GM23248 (cell line): ENCODE results near the gene SAMD7. TPM values are rescaled to one million over a fixed set of nuclear protein-coding genes. Genes with fewer than 3 reads are reported as not detected.

ENCODE experiments used
- DNase-seq: peaks from one replicate; pipeline ENCODE4 v3.0.0-alpha.2; 2015
- H2AFZ ChIP-seq: fragments of 200-600 bp; sonication (generic); 2 replicates; pipeline ENCODE4 v1.6.1; 2016; ENCODE audit warnings: antibody characterized with exemption
- H3F3A ChIP-seq: fragments of 200-600 bp; sonication (generic); 2 replicates; pipeline ENCODE4 v1.6.1; 2016; ENCODE audit warnings: mild to moderate bottlenecking, antibody characterized with exemption, mixed run types; ENCODE audit not compliant: insufficient read depth
- H3K27ac ChIP-seq: fragments of 200-600 bp; sonication (generic); 2 replicates; pipeline ENCODE4 v1.5.1; 2016; ENCODE audit warnings: mild to moderate bottlenecking
- H3K27me3 ChIP-seq: fragments of 200-600 bp; sonication (generic); replicated peaks from 2 replicates; pipeline ENCODE4 v1.6.1; 2016; ENCODE audit warnings: mild to moderate bottlenecking; ENCODE audit not compliant: insufficient read depth
- H3K36me3 ChIP-seq: fragments of 200-600 bp; sonication (generic); 2 replicates; pipeline ENCODE4 v1.6.1; 2016; ENCODE audit warnings: low read depth, mild to moderate bottlenecking
- H3K4me1 ChIP-seq: fragments of 200-600 bp; sonication (generic); 2 replicates; pipeline ENCODE4 v1.6.1; 2016; ENCODE audit warnings: mild to moderate bottlenecking; ENCODE audit not compliant: insufficient read depth
- H3K4me2 ChIP-seq: fragments of 200-600 bp; sonication (generic); one replicate; pipeline ENCODE4 v1.6.1; 2016; ENCODE audit warnings: mild to moderate bottlenecking; ENCODE audit not compliant: unreplicated experiment
- H3K4me3 ChIP-seq: fragments of 200-600 bp; sonication (generic); 2 replicates; pipeline ENCODE4 v1.5.1; 2016; ENCODE audit warnings: mild to moderate bottlenecking
- H3K79me2 ChIP-seq: fragments of 200-600 bp; sonication (generic); 2 replicates; pipeline ENCODE4 v1.6.1; 2016; ENCODE audit warnings: mild to moderate bottlenecking; ENCODE audit not compliant: insufficient read depth
- H3K9ac ChIP-seq: fragments of 200-600 bp; sonication (generic); 2 replicates; pipeline ENCODE4 v1.6.1; 2016; ENCODE audit warnings: mild to moderate bottlenecking
- H3K9me2 ChIP-seq: fragments of 200-600 bp; sonication (generic); 2 replicates; pipeline ENCODE4 v1.6.1; 2016; ENCODE audit warnings: mixed run types, mild to moderate bottlenecking, moderate library complexity; ENCODE audit not compliant: insufficient read depth
- H3K9me3 ChIP-seq: fragments of 200-600 bp; sonication (generic); one replicate; pipeline ENCODE4 v1.6.1; 2017; ENCODE audit warnings: low read depth
- H4K20me1 ChIP-seq: fragments of 200-600 bp; sonication (generic); 2 replicates; pipeline ENCODE4 v1.6.0; 2016; ENCODE audit not compliant: insufficient read depth
- EZH2 ChIP-seq: fragments of 200-600 bp; sonication (generic); IDR thresholded peaks from 2 replicates; pipeline ENCODE4 v1.6.1; 2018; ENCODE audit warnings: antibody characterized with exemption, mild to moderate bottlenecking; ENCODE audit not compliant: insufficient read depth, poor library complexity, severe bottlenecking
- EZH2phosphoT487 ChIP-seq: fragments of 200-600 bp; sonication (generic); IDR thresholded peaks from 2 replicates; pipeline ENCODE4 v1.6.1; 2018; ENCODE audit warnings: antibody characterized with exemption, moderate library complexity, mild to moderate bottlenecking, low read depth; ENCODE audit not compliant: insufficient read depth
- WGBS, 2 experiments: methylation state at CpG; one replicate each; pipeline ENCODE4 v1.1.6; 2015 to 2017; ENCODE audit warnings: low lambda C conversion rate in 2 of 2, low coverage in 1 of 2; ENCODE audit errors: missing lambda C conversion rate in 2 of 2; 5-methylcytosine and 5-hydroxymethylcytosine counted together
- in situ Hi-C: fragments of 300-500 bp; cut with MboI; formaldehyde crosslinking; loops from 2 replicates; pipeline ENCODE4 v1.15.0; 2020
- polyA plus RNA-seq: library from polyadenylated mRNA; unstranded; fragments of >200 nt; fragmentation: Nextera tagmentation; extraction: Ambion mirVana; gene quantifications from 2 replicates; pipeline ENCODE4 v1.2.1, GENCODE V29; 2016
- total RNA-seq: library from RNA; depleted of rRNA; stranded (reverse); fragments of >200 nt; shearing (Covaris generic); gene quantifications from 2 replicates; pipeline ENCODE4 v1.2.3, GENCODE V29; 2014; rRNA removed

The SAMD7 gene
- total and polyA plus RNA-seq, 2 experiments from 2014 or later = not detected

- Histone ChIP-seq H3K36me3 (peaks cover 81% of the 10 kb centered on the region), H3K79me2 (peaks cover 80% of the 10 kb centered on the region), H3K9me2 (no peaks in the 10 kb centered on the region), H3F3A (peaks cover 15% of the 10 kb centered on the region), H3K4me1 (peaks cover 15% of the 10 kb centered on the region), H3K9me3 (no peaks in the 10 kb centered on the region), H3K27ac (peak overlapping the region; percentile 54), H3K4me3 (no peak overlapping the region), H3K4me2 (peak overlapping the region; percentile 22), H3K9ac (peak overlapping the region; percentile 24; the same call in 1 of the 2 replicates), H2AFZ (no peak overlapping the region), H3K27me3 (no peaks in the 10 kb centered on the region), H4K20me1 (no peaks in the 10 kb centered on the region)
- in situ Hi-C loops = no loop called here
- peak; percentile 77 for DNase-seq
- WGBS, 2 experiments = 11 to 18% methylated on average over 2 of the region's 2 CpGs
- no peak for TF ChIP-seq EZH2
- TF ChIP-seq EZH2phosphoT487 = no peak
Observed at GRCh38 chr3:169980055-169980454, 68.7 kb downstream of the SAMD7 start.

- H2AFZ ChIP-seq = no peak overlapping the region
Observed at GRCh38 chr3:169984292-169984691, 72.9 kb downstream of the SAMD7 start.

More at GRCh38 chr3:169984292-169984691, 72.9 kb downstream of the SAMD7 start:
- TF ChIP-seq EZH2phosphoT487 (no peak), EZH2 (no peak)
- Histone ChIP-seq H3K27me3 (no peaks in the 10 kb centered on the region), H3K9me3 (no peaks in the 10 kb centered on the region), H3K27ac (no peak overlapping the region), H3K9ac (no peak overlapping the region), H3K4me1 (peaks cover 14% of the 10 kb centered on the region), H3K4me2 (no peak overlapping the region), H3F3A (peaks cover 10% of the 10 kb centered on the region; the same call in 1 of the 2 replicates), H3K9me2 (no peaks in the 10 kb centered on the region), H3K4me3 (no peak overlapping the region), H4K20me1 (no peaks in the 10 kb centered on the region), H3K79me2 (peaks cover 40% of the 10 kb centered on the region), H3K36me3 (peaks cover 86% of the 10 kb centered on the region)
- in situ Hi-C loops = no loop called here
- DNase-seq = no peak
- WGBS, 2 experiments = 94 to 96% methylated on average over 3 of the region's 3 CpGs

Other genes starting within 250 kb of the SAMD7 start
- gene MECOM, start 247.9 kb upstream of the SAMD7 start, total RNA-seq = 1.8 and 3.5 TPM in 2 replicates
- 1.3 and 2.3 TPM in 2 replicates for gene MECOM, start 247.9 kb upstream of the SAMD7 start, polyA plus RNA-seq
- 59.2 and 59.7 TPM in 2 replicates for gene TERC, start 146.5 kb upstream of the SAMD7 start, total RNA-seq
- not detected in 2 replicates for gene TERC, start 146.5 kb upstream of the SAMD7 start, polyA plus RNA-seq
- 2.8 and 5.2 TPM in 2 replicates for gene ACTRT3, start 142.0 kb upstream of the SAMD7 start, total RNA-seq
- gene ACTRT3, start 142.0 kb upstream of the SAMD7 start, polyA plus RNA-seq = 3.3 and 3.6 TPM in 2 replicates
- 18.4 and 19.6 TPM in 2 replicates for gene MYNN, start 138.2 kb upstream of the SAMD7 start, total RNA-seq
- gene MYNN, start 138.2 kb upstream of the SAMD7 start, polyA plus RNA-seq = 14.4 and 14.5 TPM in 2 replicates
- gene LRRIQ4, start 98.7 kb upstream of the SAMD7 start, total RNA-seq = not detected in 2 replicates
- gene LRRIQ4, start 98.7 kb upstream of the SAMD7 start, polyA plus RNA-seq = not detected in 2 replicates
- gene LRRC34, start 98.7 kb upstream of the SAMD7 start, total RNA-seq = 3.4 and 9.4 TPM in 2 replicates
- 4.2 and 5.9 TPM in 2 replicates for gene LRRC34, start 98.7 kb upstream of the SAMD7 start, polyA plus RNA-seq
- gene LRRC31, start 41.6 kb upstream of the SAMD7 start, total RNA-seq = not detected in 2 replicates
- gene LRRC31, start 41.6 kb upstream of the SAMD7 start, polyA plus RNA-seq = not detected in 2 replicates
- 34.0 and 39.4 TPM in 2 replicates for gene SEC62, start 55.2 kb downstream of the SAMD7 start, total RNA-seq
- gene SEC62, start 55.2 kb downstream of the SAMD7 start, polyA plus RNA-seq = 185 and 193 TPM in 2 replicates
- gene GPR160, start 126.4 kb downstream of the SAMD7 start, total RNA-seq = 0.13 and 0.76 TPM in 2 replicates
- gene GPR160, start 126.4 kb downstream of the SAMD7 start, polyA plus RNA-seq = 0.44 and 0.73 TPM in 2 replicates